Measurements from ENCODE around the gene CFAP61.

CFAP61 gene

DNA sequence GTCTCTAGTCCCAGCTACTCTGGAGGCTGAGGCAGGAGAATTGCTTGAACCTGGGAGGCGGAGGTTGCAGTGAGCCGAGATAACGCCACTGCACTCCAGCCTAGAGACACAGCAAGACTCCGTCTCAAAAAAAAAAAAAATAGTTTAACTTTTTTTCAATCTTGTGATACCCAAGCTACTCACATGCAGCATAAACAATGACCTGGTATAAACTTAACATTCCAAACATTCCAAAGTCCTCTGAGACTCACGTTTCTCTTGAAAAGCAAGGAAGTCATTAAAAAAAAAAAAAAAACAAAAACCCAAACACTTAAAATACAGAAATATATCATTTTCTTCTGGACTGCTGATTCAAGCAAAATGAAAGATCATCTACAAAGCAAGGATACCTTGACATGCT lies 14.4 kb upstream of the CFAP61 start:
- no peak for DNase-seq

DNA sequence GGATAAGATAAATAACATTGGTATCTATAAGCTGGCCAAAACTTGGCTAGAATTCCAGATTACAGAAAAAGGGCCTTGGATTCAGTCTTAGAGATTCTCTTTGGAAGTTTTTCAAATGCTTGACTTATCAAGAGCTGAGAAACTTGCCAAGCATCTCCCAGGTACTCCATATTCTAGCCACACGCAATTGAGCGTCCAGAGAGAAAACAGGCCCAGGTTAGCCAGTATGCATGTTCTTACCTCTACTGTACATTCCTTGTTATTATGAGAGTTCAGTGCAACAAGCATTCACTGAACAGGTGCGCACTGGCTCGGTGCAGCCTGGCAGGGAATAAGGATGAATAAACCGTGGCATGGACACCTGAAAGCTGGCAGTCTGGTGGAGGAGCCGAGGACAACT lies 13.7 kb upstream of the CFAP61 start:
- DNase-seq: no peak

DNA sequence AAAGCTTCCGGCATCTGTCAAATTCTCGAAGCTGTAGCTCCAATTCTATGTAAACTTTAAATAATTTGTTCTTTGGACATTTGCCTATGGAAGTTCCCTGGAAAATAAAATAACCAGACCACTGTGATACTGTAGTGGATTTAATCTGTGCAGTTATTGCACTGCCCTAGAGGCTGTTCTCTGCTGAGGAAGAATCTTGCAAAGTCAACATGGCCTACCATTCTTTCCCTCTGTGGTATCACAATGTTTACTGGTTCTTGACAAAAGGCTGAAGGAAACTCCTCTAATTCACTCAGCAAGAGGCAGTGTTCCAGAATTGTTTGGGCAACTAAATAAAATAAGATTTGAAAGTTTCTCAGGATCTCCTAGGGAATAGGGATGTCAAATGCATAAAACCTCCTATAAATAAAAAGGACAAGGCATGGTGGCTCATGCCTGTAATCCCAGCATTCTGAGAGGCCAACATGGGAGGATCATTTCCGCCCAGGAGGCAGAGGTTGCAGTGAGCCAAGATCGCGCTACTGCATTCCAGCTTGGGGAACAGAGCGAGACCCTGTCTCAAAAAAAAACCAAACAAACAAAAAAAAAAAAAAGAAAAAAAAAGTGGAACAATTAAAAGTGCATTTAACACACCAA lies 12.5 kb upstream of the CFAP61 start:
- DNase-seq: no peak

DNA sequence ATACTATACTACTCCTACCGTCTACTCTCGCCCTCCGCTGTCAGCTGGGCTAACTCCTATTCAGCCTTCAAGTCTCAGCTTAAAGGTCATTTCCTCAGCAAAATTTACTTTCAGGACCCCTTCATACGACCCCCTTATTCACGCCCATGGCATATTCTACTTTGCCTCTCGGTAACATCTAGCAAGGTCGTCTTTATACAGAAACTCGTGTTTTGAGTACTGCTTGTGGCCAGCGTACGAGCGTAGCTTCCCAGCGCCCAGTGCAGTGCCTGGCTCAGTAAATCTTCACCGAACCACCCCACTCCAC lies 612 bp upstream of the CFAP61 start:
- DNase-seq: no peak

DNA sequence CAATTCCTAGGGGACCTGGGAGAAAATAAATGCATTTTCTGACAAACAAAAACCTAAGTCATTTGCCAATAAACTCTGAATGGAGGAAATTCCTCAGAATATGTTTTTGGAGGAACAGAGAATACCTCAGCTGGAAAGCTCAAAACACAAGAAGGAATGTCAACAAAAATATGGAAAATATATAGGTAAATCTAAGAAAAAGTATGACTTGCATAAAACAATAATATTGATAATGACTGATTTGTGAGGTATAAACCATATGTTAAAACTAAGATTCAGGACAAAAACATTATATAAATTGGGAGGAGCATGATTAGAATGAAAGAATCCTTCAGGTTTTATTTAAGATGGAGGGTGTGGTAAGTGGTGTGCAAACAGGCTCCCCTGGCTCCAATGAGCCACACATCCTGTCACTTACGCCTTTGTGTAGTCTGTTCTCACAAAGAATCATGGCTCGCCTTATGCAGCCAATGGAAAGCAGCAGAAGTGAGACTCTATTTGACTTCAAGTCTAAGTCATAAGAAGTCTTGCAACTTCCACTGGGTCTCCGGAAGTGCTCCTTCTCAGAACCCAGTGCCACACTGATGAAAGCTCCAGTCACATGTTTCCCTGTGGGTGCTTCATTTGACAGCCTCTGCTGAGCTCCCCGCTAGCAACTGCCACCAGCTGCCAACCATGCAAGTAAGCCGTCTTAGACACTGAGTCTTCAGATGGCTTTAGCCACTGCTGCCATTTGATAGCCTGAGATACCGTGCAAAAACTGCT lies 8.1 kb downstream of the CFAP61 start:
- no peak for DNase-seq

DNA sequence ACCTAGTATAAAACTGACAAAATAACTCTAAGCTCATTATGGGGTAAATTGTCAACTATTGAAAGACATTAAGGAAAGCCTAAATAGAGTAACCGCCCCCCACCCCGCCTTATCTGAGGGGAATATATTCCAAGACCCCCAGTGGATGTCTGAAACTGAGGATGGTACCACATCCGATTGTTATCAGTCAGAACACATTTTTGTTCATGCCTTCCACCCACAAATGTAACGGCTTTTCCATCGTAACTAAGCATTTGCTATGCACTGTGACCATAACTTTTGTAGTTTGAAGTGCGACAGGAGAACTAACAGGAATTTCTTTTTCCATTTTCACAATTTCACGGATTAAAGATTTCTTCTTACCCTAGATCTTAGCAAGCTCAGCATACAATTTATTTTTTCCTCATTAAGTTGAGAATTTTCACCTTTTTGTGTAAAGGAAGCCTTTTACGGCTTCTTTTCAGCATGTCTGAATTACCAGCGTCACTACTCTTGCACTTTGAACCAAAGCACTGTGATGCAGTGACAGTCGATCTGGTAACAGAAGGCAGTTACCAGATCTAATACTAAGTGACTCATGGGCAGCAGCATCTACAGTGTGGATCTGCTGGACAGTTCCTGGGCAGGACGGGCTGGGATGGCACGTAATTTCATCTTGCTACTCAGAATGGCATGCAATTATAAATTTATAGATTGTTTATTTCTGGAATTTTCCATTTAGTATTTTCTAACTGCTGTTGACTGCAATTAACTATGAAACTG lies 11.8 kb downstream of the CFAP61 start:
- DNase-seq: no peak

DNA sequence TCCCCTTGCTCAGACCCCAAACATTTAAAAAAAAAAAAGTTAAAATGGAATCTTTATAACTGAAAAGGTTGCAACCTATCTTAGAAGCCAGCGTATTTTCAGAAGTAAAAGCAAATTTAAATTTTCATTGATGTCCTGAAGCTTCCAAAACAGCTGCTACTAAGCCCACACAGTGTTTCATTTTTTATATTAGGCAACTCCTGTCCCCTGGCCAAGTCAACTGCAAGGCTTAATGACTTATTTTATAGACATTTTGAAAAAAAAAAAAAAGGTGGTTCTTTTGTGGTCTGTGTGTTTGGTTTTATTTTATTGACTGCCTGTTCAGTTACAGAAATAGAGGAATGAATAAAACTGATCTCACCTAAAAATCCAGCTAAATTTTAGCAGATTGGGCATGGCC lies 13.0 kb downstream of the CFAP61 start:
- no peak for DNase-seq

DNA sequence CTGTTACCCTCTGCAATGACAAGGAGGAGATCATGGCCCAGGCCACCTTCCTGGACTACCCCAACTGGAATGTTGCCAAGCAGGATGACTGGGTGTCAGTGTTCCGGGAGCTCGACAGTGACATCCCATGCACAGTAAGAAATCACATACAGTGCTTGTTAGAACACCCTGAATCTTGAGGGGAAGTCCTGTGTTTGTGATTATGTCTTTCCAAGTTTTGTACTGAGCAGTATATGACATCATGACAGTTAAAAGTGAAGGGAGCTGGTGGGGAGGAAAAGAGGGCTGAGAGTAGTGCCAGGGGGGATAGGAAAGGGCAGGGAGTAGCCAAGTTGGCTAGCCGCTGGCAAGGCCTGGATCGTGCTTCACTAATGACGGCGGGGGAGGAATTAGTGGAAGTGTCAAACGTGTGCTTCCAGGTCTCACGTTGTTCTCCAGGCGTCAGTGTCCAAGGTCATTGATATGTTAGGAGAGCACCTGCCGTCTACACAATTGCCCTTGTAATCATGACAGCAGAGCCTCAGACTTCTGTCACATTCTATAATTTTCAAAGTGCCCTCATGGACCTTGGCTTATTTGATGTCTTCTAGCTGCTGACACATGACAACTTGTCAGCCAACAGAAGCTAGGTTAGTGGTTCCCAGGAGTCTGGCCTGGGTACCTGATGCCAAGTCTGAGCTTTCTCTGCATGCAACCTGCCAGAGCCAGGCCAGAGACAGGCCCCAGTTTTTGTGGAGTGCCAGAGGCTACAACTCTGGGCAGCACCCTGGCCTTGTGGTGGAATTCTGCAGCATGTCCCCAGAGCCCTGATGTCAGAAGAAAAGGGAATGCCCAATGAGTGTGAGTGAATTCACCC lies 18.8 kb downstream of the CFAP61 start:
- DNase-seq: no peak

DNA sequence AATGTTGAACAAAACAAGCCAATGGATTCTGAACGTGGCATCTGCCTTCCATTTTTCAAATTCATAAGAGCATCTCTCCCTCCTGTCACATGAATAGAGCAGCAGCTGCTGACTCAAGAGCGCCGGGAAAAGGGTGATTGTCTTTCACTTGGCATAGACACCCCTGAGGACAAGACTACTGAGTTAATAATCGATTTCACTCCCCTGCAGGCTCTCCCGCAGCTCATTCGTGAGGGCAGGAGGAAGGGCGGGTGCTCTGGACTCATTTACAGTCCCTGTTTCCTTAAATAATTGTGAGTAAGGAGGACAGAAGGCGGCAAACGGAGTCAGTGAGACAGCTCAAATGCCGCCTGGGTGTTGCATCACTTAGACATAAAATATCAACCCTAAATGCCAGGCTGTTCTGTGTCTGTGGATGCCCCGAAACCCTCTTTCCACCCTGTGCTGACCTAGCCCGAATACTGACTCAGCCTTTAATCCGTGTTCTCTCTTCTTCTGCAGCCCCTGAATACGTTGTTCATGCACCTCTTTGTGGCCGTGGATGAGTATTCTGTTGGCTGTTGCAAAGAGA lies 21.6 kb downstream of the CFAP61 start:
- DNase-seq: no peak

DNA sequence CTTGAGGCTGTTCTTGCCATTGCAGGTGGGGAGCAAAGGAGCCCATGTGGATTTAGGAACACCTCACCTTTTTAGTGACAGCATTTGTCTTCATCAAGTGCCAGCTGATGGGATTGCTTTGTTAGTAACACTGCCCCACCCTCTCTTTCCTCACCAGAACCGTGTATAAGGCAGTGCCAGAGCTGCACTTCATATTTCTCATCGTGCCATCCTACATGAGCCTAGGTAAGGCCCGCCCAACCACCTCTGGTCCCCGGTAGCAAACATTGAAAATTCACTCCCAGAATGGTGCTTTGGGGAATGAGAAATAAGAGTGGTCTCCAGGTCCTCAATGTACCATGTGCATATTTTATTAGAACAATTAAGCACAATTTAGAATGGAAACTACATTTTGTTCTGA lies 22.7 kb downstream of the CFAP61 start:
- no peak for DNase-seq

DNA sequence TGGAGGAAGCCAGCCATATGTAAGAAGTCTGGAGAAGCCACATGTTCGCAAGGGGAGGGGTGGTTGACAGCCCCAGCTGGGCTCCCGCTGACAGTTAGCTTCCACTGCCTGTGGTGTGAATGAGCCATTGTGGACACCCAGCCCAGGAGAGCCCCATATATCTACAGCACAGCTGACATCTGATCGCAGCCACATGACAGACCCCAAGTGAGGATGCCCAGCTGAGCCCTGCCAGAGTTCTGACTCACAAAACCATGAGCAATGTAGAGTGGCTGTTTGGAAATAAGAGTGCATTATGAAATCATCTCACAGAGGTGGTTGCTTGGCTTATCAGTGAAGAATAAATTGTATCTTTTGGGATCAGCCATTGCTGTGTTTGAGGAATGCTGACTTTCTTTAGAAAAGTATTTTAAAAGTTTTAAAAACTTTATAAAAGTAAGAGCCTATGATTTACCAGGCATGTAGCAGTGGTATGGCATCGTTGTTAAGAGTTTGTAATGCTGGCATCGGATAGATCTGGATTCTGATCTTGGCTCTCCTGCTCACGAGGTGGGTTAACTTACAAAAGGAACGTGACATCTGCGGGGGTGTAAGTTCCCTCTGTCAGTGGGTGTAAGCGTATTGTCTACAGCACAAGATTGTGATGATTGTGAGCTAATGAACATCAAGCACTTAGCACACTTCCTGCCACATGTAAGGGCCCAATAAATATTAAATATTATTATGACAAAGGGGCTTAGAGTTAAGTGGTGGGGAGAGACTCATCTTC lies 24.1 kb downstream of the CFAP61 start:
- DNase-seq: peak; percentile 82

DNA sequence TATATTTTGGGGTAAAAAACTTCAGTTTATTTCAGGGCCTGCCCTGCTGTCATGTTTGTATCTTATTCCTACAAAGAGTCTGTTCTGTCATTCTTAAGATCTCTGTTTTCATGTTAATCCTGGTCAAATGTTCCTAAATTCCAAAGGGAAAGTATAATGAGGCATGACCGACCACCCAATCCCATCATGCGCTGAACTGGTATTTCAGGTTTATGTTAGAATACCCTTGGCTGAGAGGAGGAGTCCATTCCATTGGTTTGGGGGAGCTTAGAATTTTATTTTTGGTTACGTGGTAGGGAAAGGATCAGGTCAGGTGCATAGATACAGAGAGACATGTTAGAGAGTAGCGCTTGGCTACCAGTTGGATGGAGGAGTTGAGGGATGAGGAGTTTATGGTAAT lies 25.7 kb downstream of the CFAP61 start:
- no peak for DNase-seq

DNA sequence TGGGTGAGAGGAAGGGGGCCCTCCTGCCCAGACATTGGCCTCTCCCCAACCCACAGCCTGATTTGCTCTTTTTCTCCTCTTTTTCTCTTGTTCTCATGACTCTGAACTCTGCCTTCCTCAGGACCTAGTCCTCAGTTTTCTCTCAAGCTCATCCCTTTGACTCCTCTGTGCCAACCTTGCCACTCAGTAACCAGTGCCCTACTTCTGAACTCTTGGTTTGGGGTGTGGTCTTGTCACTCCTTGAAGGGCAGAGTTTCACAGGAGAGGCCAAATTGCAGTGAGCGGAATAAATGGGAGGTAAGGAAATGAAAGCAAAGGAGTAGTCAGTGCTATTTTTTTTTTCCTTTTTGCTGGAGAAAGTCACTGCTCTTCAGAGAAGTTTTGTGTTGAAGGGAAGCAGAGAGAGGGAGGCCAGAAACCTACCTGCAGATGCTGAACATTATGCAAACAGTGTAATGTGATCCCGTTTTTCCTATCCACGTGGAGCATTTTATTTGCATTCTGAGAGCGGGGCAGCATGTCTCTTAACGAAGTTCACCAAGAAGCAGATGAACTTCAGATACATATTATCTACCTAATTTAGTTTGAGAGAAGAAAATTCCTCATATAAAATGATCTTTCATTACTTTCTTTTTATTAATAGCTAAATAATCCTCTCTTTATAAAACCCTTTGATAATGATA lies 26.9 kb downstream of the CFAP61 start:
- DNase-seq: no peak

DNA sequence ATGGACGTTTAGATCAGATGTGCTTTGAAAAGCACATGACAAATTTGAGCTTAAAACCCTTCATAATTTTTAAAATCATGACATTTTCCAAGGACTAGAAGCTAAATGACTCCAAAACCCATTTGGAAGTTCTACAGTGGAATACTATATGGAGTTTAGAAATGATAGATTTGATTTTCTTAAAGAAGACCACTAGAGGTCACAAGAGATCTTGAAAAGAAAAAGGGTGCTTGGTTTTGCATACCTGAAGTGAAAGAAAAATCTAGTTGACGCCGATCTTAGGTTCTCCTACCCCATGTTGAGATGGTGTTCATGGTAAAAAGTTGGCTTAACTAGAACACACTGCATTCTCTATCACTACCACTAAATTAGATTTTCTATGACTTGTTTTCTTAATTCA lies 31.5 kb downstream of the CFAP61 start:
- DNase-seq: peak; percentile 64

DNA sequence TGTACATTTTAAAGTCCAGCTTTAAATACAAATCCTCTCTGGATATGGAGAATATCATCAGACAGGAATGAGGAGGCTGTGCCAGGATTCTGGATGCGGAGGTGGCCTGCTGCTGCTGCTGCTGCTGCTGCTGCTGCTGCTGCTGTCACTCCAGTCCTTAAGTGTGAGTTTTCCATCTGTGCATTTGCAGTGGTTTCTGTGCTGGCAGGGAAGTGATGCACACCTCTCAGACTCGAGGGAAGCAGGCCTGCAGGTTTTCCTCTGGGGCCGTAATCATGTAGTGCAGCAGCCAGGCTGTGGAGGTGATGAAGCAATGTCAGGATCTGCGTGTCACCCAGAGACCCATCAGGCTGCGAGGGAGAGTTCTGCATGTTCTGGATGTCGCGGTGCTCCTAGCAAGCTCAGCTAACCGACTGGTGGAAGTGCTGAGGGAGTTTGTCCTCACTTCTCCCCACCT lies 32.0 kb downstream of the CFAP61 start:
- no peak for DNase-seq

DNA sequence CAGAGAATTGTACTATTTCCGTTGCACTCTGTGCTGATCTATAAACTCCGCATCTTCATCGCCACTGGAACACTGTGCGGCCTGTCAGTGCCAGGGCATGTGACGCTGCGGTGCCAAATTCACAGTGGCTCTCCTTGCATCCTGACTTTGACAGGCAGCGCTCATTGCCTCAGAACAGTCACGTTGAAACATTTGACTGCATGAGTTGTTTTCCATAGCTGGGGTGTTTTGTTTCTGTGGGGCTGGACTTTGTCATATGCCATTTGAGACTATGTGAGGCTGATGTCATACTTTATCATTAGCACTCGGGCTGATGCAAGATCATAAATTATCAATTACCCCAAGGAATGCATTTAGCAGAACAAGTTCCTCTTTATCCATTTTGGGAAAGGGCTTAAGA lies 32.7 kb downstream of the CFAP61 start:
- no peak for DNase-seq

DNA sequence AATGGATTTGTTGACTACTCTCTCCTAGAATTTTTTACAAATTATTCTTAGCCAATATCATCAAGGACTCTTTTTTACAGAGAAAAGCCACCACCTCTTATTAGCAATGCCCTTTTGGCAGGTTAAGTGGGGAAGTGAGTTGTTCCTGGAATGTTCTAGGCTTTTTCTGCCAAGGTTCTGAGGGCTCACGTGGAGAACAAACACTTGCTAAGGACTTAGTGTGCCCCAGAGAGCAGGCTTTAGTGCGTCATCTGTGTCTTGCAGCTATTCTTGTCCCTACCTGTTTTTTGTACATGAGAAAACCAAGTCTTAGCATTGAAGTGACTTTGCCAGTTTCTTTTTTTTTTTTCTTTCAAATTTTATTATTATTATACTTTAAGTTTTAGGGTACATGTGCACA lies 33.5 kb downstream of the CFAP61 start:
- no peak for DNase-seq

DNA sequence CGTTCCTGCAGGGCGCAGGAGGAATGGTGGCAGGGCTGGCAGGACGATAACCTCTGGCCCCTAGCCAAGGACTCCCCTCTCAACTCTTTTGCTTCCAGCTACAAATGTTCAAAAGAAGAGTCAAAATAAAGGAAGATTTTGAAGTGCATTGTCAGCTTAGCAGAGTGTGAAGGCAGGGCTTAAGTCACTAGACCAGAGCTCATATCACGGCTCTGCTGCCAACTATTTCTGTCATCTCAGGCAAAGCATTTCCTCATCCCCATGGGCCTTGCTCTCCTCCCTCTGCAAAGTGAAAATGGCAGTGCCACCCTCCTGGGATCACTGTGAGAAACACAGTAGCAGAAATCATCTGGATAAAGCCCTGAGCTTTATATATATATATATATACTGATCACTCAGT lies 36.7 kb downstream of the CFAP61 start:
- no peak for DNase-seq

DNA sequence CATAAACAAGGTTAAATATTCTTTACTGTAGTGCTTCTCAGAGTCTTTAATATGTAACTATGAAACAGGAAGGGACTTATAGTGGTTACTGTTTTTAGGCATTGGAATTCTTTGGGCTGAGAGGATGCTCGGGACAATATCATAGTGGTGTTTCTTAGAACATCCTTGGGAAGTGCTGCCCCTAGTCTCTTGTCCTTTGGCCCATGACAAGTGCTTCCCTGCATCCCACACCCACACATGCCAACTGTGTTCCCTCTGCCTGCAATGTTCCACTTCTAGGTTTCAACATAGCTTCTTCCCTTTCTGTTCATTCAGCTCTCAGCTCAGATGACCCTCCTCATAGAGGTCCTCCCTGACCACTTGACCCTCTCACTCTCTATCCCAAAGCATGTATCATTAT lies 37.6 kb downstream of the CFAP61 start:
- DNase-seq: no peak

DNA sequence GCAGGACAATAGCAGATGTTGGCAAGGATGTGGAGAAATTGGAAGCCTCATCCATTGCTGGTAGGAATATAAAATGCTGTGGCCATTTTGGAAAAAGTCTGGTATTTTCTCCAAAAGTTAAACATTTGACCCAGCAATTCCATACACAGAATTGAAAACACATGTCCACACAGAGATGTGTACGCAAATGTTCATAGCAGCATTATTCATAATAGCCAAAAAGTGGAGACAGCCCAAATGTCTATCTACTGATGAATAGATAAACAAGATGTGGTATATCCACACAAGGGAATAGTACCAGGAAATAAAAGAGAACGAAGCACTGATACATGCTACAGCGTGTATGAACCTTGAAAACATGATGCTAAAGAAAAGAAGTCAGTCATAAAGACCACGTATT lies 40.5 kb downstream of the CFAP61 start:
- DNase-seq: no peak

DNA sequence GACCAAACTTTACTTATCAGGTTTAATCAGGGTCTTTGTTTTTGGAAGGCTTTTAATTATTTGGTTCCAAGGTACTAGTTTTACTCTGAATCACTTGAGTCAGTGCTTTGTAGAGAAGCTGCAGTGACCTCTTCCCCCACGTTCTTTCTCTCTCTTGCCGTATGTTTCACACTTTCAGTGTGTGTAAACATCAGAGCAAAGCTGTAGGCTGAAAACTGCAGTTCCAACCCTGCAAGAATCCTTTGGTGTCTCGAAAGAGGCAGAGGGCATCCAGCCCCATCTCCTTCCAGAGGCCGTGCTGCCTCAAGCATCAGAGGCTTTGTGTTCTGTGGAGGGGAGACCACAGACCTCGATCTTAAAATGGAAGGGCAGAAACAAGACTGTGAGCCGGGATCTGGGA lies 42.1 kb downstream of the CFAP61 start:
- DNase-seq: no peak
